ENCODE data around the gene ADORA2A.

DNA sequence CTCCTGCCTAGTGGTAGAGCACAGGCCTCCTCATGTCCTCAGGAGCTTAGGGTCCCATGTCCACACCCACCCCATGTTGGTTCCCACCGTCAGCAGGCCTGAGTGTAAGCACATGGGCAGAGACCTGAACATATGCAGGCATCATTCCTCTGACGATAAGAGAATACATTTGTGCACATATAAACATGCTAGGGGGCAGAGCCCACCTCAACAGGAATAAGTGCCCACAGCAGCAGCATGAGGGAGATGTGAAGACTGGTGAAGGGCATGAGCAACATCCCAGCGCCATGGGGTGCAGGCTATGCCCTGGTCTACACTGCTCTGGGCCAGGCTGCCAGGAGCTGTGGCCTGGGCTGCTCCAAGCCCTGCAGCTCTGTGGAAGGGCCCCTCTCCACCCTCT, 16.9 kb downstream of the ADORA2A start:
- TF ChIP-seq, protein P1, sequence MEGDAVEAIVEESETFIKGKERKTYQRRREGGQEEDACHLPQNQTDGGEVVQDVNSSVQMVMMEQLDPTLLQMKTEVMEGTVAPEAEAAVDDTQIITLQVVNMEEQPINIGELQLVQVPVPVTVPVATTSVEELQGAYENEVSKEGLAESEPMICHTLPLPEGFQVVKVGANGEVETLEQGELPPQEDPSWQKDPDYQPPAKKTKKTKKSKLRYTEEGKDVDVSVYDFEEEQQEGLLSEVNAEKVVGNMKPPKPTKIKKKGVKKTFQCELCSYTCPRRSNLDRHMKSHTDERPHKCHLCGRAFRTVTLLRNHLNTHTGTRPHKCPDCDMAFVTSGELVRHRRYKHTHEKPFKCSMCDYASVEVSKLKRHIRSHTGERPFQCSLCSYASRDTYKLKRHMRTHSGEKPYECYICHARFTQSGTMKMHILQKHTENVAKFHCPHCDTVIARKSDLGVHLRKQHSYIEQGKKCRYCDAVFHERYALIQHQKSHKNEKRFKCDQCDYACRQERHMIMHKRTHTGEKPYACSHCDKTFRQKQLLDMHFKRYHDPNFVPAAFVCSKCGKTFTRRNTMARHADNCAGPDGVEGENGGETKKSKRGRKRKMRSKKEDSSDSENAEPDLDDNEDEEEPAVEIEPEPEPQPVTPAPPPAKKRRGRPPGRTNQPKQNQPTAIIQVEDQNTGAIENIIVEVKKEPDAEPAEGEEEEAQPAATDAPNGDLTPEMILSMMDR (IDR thresholded peaks at IDR 0.05), result no peak
- TF ChIP-seq EP300 (IDR thresholded peaks at IDR 0.05), result no peak

Data from upper lobe of left lung (tissue), 4 donors.